Endothelial cell of umbilical vein (primary cell): ENCODE results near the gene HRH2. TPM values are rescaled to one million over a fixed set of nuclear protein-coding genes. Genes with fewer than 3 reads are reported as not detected.

Source experiments
- BruUV-seq: library from RNA; stranded (reverse); fragments of 400-500 nt; replicated peaks from 2 replicates; lab custom pipeline; 2021; lab: Mats Ljungman, UMichigan
- CTCF ChIA-PET: fragments of 300-600, 350-600 bp; sonication (Branson Sonifier 250); formaldehyde crosslinking; loops from one replicate; lab custom pipeline; 2021; ENCODE audit warnings: antibody characterized with exemption, inconsistent platforms; lab: Charles Lee
- POLR2A ChIA-PET: fragments of 300-600, 350-600 bp; sonication (Branson Sonifier 250); formaldehyde crosslinking; loops from one replicate; lab custom pipeline; 2021; ENCODE audit warnings: antibody characterized with exemption, inconsistent platforms; lab: Charles Lee
- DNase-seq: peaks from one replicate; pipeline ENCODE4 v3.0.0-alpha.2; 2011; ENCODE audit warnings: low read depth, low spot score
- FAIRE-seq: peaks from 2 replicates; lab custom pipeline; 2011; peaks lifted over from hg19 to GRCh38; lab: Jason Lieb, UNC
- H2AFZ ChIP-seq: 2 replicates; pipeline ENCODE4 v1.6.0; 2012; ENCODE audit warnings: low read depth, low read length, control low read depth, inconsistent platforms
- H3K27ac ChIP-seq: 2 replicates; pipeline ENCODE4 v1.5.1; 2011; ENCODE audit warnings: low read depth, mild to moderate bottlenecking, control low read depth, low read length, moderate library complexity; ENCODE audit not compliant: insufficient read depth
- H3K27me3 ChIP-seq, 2 experiments: 2 replicates each; pipeline versions ENCODE4 v1.6.0 to v1.6.1; 2011; ENCODE audit warnings: low read length in 2 of 2, mixed read lengths in 1 of 2; ENCODE audit not compliant: control insufficient read depth in 2 of 2, insufficient read depth in 2 of 2
- H3K36me3 ChIP-seq, 2 experiments: 2 replicates in 1 of 2; 3 replicates in 1 of 2; pipeline ENCODE4 v1.5.1; 2011; ENCODE audit warnings: low read length in 2 of 2, mild to moderate bottlenecking in 1 of 2, moderate library complexity in 1 of 2; ENCODE audit not compliant: control insufficient read depth in 2 of 2, insufficient read depth in 2 of 2; ENCODE audit errors: extremely low read depth in 1 of 2
- H3K4me1 ChIP-seq: 3 replicates; pipeline ENCODE4 v1.5.1; 2011; ENCODE audit warnings: mild to moderate bottlenecking, low read length; ENCODE audit not compliant: control insufficient read depth, insufficient read depth; ENCODE audit errors: extremely low read depth
- H3K4me2 ChIP-seq: 2 replicates; pipeline ENCODE4 v1.6.1; 2011; ENCODE audit warnings: low read length, control low read depth, mixed read lengths; ENCODE audit not compliant: insufficient read depth
- H3K4me3 ChIP-seq, 3 experiments: fragments of 200-600 bp in 1 of 3; sonication (generic), shearing (Covaris generic) in 1 of 3; replicated peaks in 1 of 3; 2 replicates each; pipeline ENCODE4 v1.5.1; 2011 to 2016; ENCODE audit warnings: control low read depth in 3 of 3, low read length in 3 of 3, mild to moderate bottlenecking in 2 of 3, inconsistent platforms in 1 of 3, low read depth in 1 of 3, moderate library complexity in 1 of 3; ENCODE audit not compliant: insufficient read depth in 1 of 3
- H3K79me2 ChIP-seq: 2 replicates; pipeline ENCODE4 v1.6.0; 2012; ENCODE audit warnings: low read length, inconsistent platforms; ENCODE audit not compliant: control insufficient read depth, insufficient read depth
- H3K9ac ChIP-seq: replicated peaks from 2 replicates; pipeline ENCODE3; 2011; ENCODE audit warnings: low read length, control low read depth; ENCODE audit not compliant: insufficient read depth; ENCODE audit errors: extremely low read depth
- H3K9me1 ChIP-seq: replicated peaks from 3 replicates; pipeline ENCODE4 v1.6.0; 2011; ENCODE audit warnings: mild to moderate bottlenecking, low read length; ENCODE audit not compliant: control insufficient read depth, insufficient read depth; ENCODE audit errors: extremely low read depth
- H3K9me3 ChIP-seq: replicated peaks from 2 replicates; pipeline ENCODE4 v1.5.1; 2012; ENCODE audit warnings: low read length, inconsistent platforms; ENCODE audit not compliant: control insufficient read depth, insufficient read depth
- H4K20me1 ChIP-seq: replicated peaks from 2 replicates; pipeline ENCODE3; 2011; ENCODE audit warnings: mild to moderate bottlenecking, low read length; ENCODE audit not compliant: control insufficient read depth, insufficient read depth; ENCODE audit errors: extremely low read depth
- FOS ChIP-seq: IDR thresholded peaks from 2 replicates; pipeline ENCODE4 v1.6.1; 2011; ENCODE audit warnings: mild to moderate bottlenecking, low read length, moderate library complexity, borderline replicate concordance; ENCODE audit not compliant: insufficient read depth
- MAX ChIP-seq: IDR thresholded peaks from 2 replicates; pipeline ENCODE4 v1.6.1; 2011; ENCODE audit not compliant: insufficient read depth, insufficient read length
- POLR2A ChIP-seq: IDR thresholded peaks from 2 replicates; pipeline ENCODE4 v1.6.1; 2012; ENCODE audit warnings: low read depth, mild to moderate bottlenecking, control low read depth, low read length
- dilution Hi-C: fragments of 300-500 bp; cut with MboI; formaldehyde crosslinking; loops from one replicate; pipeline ENCODE4 v1.15.0; 2019; ENCODE audit warnings: low sequenced_read_pairs; ENCODE audit not compliant: extremely low pct_ligation_motif_present
- intact Hi-C: fragments of 100-400 bp; cut with micrococcal nuclease; formaldehyde crosslinking; loops from one replicate; pipeline ENCODE4 v1.10.0; 2022
- polyA plus RNA-seq, 4 experiments: library from polyadenylated mRNA; depleted of rRNA in 3 of 4; stranded (reverse) in 3 of 4; unstranded in 1 of 4; fragments of >200 nt; gene quantifications; 2 replicates each; pipeline versions ENCODE4 v1.2.1 to v1.2.3, GENCODE V29; 2011 to 2012; ENCODE audit warnings: missing spikeins in 1 of 4
- total RNA-seq: library from RNA; stranded (reverse); gene quantifications from 2 replicates; pipeline ENCODE4 v1.2.3, GENCODE V29; 2021

Gene HRH2
- total and polyA plus RNA-seq, 2 donors (not counting 3 experiments of a cell fraction or from before 2014, with no cell fraction given): not detected

GRCh38 chr5:175683231-175683630 lies 25.4 kb downstream of the HRH2 start:
- intact Hi-C loops: no loop called here
- CTCF ChIA-PET: no interaction called here
- H3K9ac ChIP-seq: no peak overlapping the region
- no peak overlapping the region for H3K27ac ChIP-seq
- no peak overlapping the region for H3K4me3 ChIP-seq
- H3K9me3 ChIP-seq: peaks cover 3% of the 10 kb centered on the region
- no peaks in the 10 kb centered on the region for H3K79me2 ChIP-seq
- no TSS peak for BruUV-seq
- no peaks in the 10 kb centered on the region for H3K9me1 ChIP-seq
- DNase-seq (no peak), FAIRE-seq (no peak)
- TF ChIP-seq MAX: no peak
- no peaks in the 10 kb centered on the region for H3K36me3 ChIP-seq
- no peaks in the 10 kb centered on the region for H4K20me1 ChIP-seq
- POLR2A ChIA-PET: no interaction called here
- no peak overlapping the region for H2AFZ ChIP-seq
- no peak overlapping the region for H3K4me2 ChIP-seq
- dilution Hi-C loops: no loop called here
- no peaks in the 10 kb centered on the region for H3K4me1 ChIP-seq
- no peaks in the 10 kb centered on the region for H3K27me3 ChIP-seq

GRCh38 chr5:175683921-175684320 lies 26.1 kb downstream of the HRH2 start:
- CTCF ChIA-PET: interaction anchor here (0.6 kb wide), 1 partner anchor 57 kb away, joined by 3 read pairs; no protein-coding TSS in a partner anchor

More at GRCh38 chr5:175683921-175684320, 26.1 kb downstream of the HRH2 start:
- H4K20me1 ChIP-seq: no peaks in the 10 kb centered on the region
- H3K27ac ChIP-seq: no peak overlapping the region
- dilution Hi-C loops: no loop called here
- H3K79me2 ChIP-seq: no peaks in the 10 kb centered on the region
- FAIRE-seq: no peak
- no peaks in the 10 kb centered on the region for H3K36me3 ChIP-seq
- no peak for TF ChIP-seq FOS
- TF ChIP-seq POLR2A: no peak
- H3K4me2 ChIP-seq: no peak overlapping the region
- peaks cover 3% of the 10 kb centered on the region for H3K9me3 ChIP-seq
- no TSS peak for BruUV-seq
- no peaks in the 10 kb centered on the region for H3K27me3 ChIP-seq
- intact Hi-C loops: no loop called here
- no peak overlapping the region for H3K4me3 ChIP-seq
- H2AFZ ChIP-seq: no peak overlapping the region
- POLR2A ChIA-PET: no interaction called here
- H3K9me1 ChIP-seq: no peaks in the 10 kb centered on the region
- H3K9ac ChIP-seq: no peak overlapping the region
- H3K4me1 ChIP-seq: no peaks in the 10 kb centered on the region
- no peak for DNase-seq
